Measurements from ENCODE around the gene MAST4. TPM values are rescaled to one million over a fixed set of nuclear protein-coding genes. Genes with fewer than 3 reads are reported as not detected.

Gene MAST4
- total and polyA plus RNA-seq, 2 donors (not counting 1 experiment from before 2014, with no cell fraction given): 7.0 to 15.2 TPM

GRCh38 chr5:66870708-66871107 is 274.5 kb downstream of the MAST4 start:
- H3K4me1 ChIP-seq (ENCODE audit: control insufficient read depth, extremely low read depth, insufficient read depth, low read length): no peaks in the 10 kb centered on the region
- DNase-seq (ENCODE audit: low read depth in 2 of 2): no peak
- no peak overlapping the region for H3K27ac ChIP-seq (ENCODE audit: insufficient read depth, low read length)
- H3K4me2 ChIP-seq (ENCODE audit: extremely low read depth, insufficient read depth, low read length): no peak overlapping the region
- no peaks in the 10 kb centered on the region for H3K79me2 ChIP-seq (ENCODE audit: control insufficient read depth, insufficient read depth, low read length)
- no peaks in the 10 kb centered on the region for H3K27me3 ChIP-seq (ENCODE audit: control insufficient read depth, insufficient read depth, low read length)
- H3K36me3 ChIP-seq (ENCODE audit: control insufficient read depth, insufficient read depth, low read length): no peaks in the 10 kb centered on the region
- H3K4me3 ChIP-seq (replicated peaks in 1 of 4; ENCODE audit: control extremely low read depth in 1 of 4, insufficient read depth in 1 of 4, low read depth in 3 of 4, low read length in 4 of 4): no peak overlapping the region
- no peak overlapping the region for H3K9ac ChIP-seq (ENCODE audit: insufficient read depth, low read length)
- no peaks in the 10 kb centered on the region for H3K9me3 ChIP-seq (ENCODE audit: control insufficient read depth, insufficient read depth, low read depth, low read length)
- no peak overlapping the region for H2AFZ ChIP-seq (ENCODE audit: low read length)
- no peaks in the 10 kb centered on the region for H4K20me1 ChIP-seq (ENCODE audit: control insufficient read depth, extremely low read depth, insufficient read depth, low read length)
- TF ChIP-seq EZH2 (IDR thresholded peaks at IDR 0.05; ENCODE audit: low read length, missing control alignments) (no peak), CTCF (conservative IDR thresholded peaks at IDR 0.05 in 1 of 2, IDR thresholded peaks at IDR 0.05 in 1 of 2; ENCODE audit: low read depth in 1 of 2, low read length in 2 of 2) (no peak)

GRCh38 chr5:66871651-66872050 is 275.5 kb downstream of the MAST4 start:
- Histone ChIP-seq H3K9ac (ENCODE audit: insufficient read depth, low read length) (no peak overlapping the region), H3K79me2 (ENCODE audit: control insufficient read depth, insufficient read depth, low read length) (no peaks in the 10 kb centered on the region), H3K4me2 (ENCODE audit: extremely low read depth, insufficient read depth, low read length) (no peak overlapping the region), H3K27ac (ENCODE audit: insufficient read depth, low read length) (no peak overlapping the region), H3K36me3 (ENCODE audit: control insufficient read depth, insufficient read depth, low read length) (no peaks in the 10 kb centered on the region), H2AFZ (ENCODE audit: low read length) (no peak overlapping the region), H3K27me3 (ENCODE audit: control insufficient read depth, insufficient read depth, low read length) (no peaks in the 10 kb centered on the region), H3K4me1 (ENCODE audit: control insufficient read depth, extremely low read depth, insufficient read depth, low read length) (no peaks in the 10 kb centered on the region), H4K20me1 (ENCODE audit: control insufficient read depth, extremely low read depth, insufficient read depth, low read length) (no peaks in the 10 kb centered on the region), H3K9me3 (ENCODE audit: control insufficient read depth, insufficient read depth, low read depth, low read length) (no peaks in the 10 kb centered on the region), H3K4me3 (replicated peaks in 1 of 4; ENCODE audit: control extremely low read depth in 1 of 4, insufficient read depth in 1 of 4, low read depth in 3 of 4, low read length in 4 of 4) (no peak overlapping the region)
- TF ChIP-seq CTCF (conservative IDR thresholded peaks at IDR 0.05 in 1 of 2, IDR thresholded peaks at IDR 0.05 in 1 of 2; ENCODE audit: low read depth in 1 of 2, low read length in 2 of 2) (no peak), EZH2 (IDR thresholded peaks at IDR 0.05; ENCODE audit: low read length, missing control alignments) (no peak)
- DNase-seq (ENCODE audit: low read depth in 2 of 2): no peak

- TF ChIP-seq CTCF (conservative IDR thresholded peaks at IDR 0.05 in 1 of 2, IDR thresholded peaks at IDR 0.05 in 1 of 2; ENCODE audit: low read depth in 1 of 2, low read length in 2 of 2) (no peak), EZH2 (IDR thresholded peaks at IDR 0.05; ENCODE audit: low read length, missing control alignments) (no peak)
- Histone ChIP-seq H2AFZ (ENCODE audit: low read length) (no peak overlapping the region), H3K4me2 (ENCODE audit: extremely low read depth, insufficient read depth, low read length) (no peak overlapping the region), H3K36me3 (ENCODE audit: control insufficient read depth, insufficient read depth, low read length) (no peaks in the 10 kb centered on the region), H3K9ac (ENCODE audit: insufficient read depth, low read length) (no peak overlapping the region), H3K79me2 (ENCODE audit: control insufficient read depth, insufficient read depth, low read length) (no peaks in the 10 kb centered on the region), H3K27me3 (ENCODE audit: control insufficient read depth, insufficient read depth, low read length) (no peaks in the 10 kb centered on the region), H4K20me1 (ENCODE audit: control insufficient read depth, extremely low read depth, insufficient read depth, low read length) (no peaks in the 10 kb centered on the region), H3K27ac (ENCODE audit: insufficient read depth, low read length) (no peak overlapping the region), H3K4me3 (replicated peaks in 1 of 4; ENCODE audit: control extremely low read depth in 1 of 4, insufficient read depth in 1 of 4, low read depth in 3 of 4, low read length in 4 of 4) (no peak overlapping the region), H3K4me1 (ENCODE audit: control insufficient read depth, extremely low read depth, insufficient read depth, low read length) (no peaks in the 10 kb centered on the region), H3K9me3 (ENCODE audit: control insufficient read depth, insufficient read depth, low read depth, low read length) (no peaks in the 10 kb centered on the region)
- no peak for DNase-seq (ENCODE audit: low read depth in 2 of 2)
Measured at GRCh38 chr5:66872736-66873331, 276.6 kb downstream of the MAST4 start.

Measured in fibroblast of lung (primary cell).